WTC11 (cell line): ENCODE measurements around the gene EMILIN3. TPM values are rescaled to one million over a fixed set of nuclear protein-coding genes. Genes with fewer than 3 reads are reported as not detected.

ENCODE experiments used
- AFF4 ChIP-seq: sonication (generic); formaldehyde crosslinking; IDR thresholded peaks from 2 replicates; pipeline ENCODE4 v1.8.1; 2023; ENCODE audit warnings: mild to moderate bottlenecking, missing genetic modification reagents, borderline replicate concordance
- ARID4B ChIP-seq: sonication (generic); formaldehyde crosslinking; IDR thresholded peaks from 2 replicates; pipeline ENCODE4 v1.8.0; 2023; ENCODE audit warnings: missing genetic modification reagents, mild to moderate bottlenecking, borderline replicate concordance
- ATF1 ChIP-seq: sonication (generic); formaldehyde crosslinking; IDR thresholded peaks from 2 replicates; pipeline ENCODE4 v1.8.1; 2023; ENCODE audit warnings: mild to moderate bottlenecking, moderate library complexity, missing genetic modification reagents
- ATF6 ChIP-seq: sonication (generic); formaldehyde crosslinking; IDR thresholded peaks from 2 replicates; pipeline ENCODE4 v1.8.1; 2023; ENCODE audit warnings: mild to moderate bottlenecking, missing genetic modification reagents
- CREM ChIP-seq: sonication (generic); formaldehyde crosslinking; IDR thresholded peaks from 2 replicates; pipeline ENCODE4 v1.8.1; 2022; ENCODE audit warnings: mild to moderate bottlenecking, missing genetic modification reagents, moderate library complexity
- CTCF ChIP-seq: fragments of 200-600 bp; IDR thresholded peaks from 2 replicates; pipeline ENCODE4 v1.8.0; 2022; ENCODE audit warnings: antibody characterized with exemption
- E2F1 ChIP-seq: sonication (generic); formaldehyde crosslinking; IDR thresholded peaks from 2 replicates; pipeline ENCODE4 v1.8.0; 2022; ENCODE audit warnings: mild to moderate bottlenecking, missing genetic modification reagents
- FOXP1 ChIP-seq: sonication (generic); formaldehyde crosslinking; IDR thresholded peaks from 2 replicates; pipeline ENCODE4 v1.8.0; 2022; ENCODE audit warnings: missing genetic modification reagents, mild to moderate bottlenecking, moderate library complexity, borderline replicate concordance
- GABPB1 ChIP-seq: sonication (generic); formaldehyde crosslinking; IDR thresholded peaks from 2 replicates; pipeline ENCODE4 v1.8.1; 2023; ENCODE audit warnings: mild to moderate bottlenecking, missing genetic modification reagents
- HMGXB4 ChIP-seq: sonication (generic); formaldehyde crosslinking; IDR thresholded peaks from 2 replicates; pipeline ENCODE4 v1.8.1; 2023; ENCODE audit warnings: mild to moderate bottlenecking, moderate library complexity, missing genetic modification reagents
- MXD4 ChIP-seq: fragments of 250-450 bp; sonication (Bioruptor Pico); IDR thresholded peaks from 2 replicates; pipeline ENCODE4 v1.8.0; 2021; ENCODE audit warnings: mild to moderate bottlenecking, moderate library complexity, borderline replicate concordance
- MYBL2 ChIP-seq: sonication (generic); formaldehyde crosslinking; IDR thresholded peaks from 2 replicates; pipeline ENCODE4 v1.8.1; 2023; ENCODE audit warnings: mild to moderate bottlenecking, moderate library complexity, missing genetic modification reagents
- NR3C1 ChIP-seq: sonication (generic); formaldehyde crosslinking; conservative IDR thresholded peaks from 2 replicates; pipeline ENCODE4 v1.8.1; 2023; ENCODE audit warnings: low read depth, mild to moderate bottlenecking, missing genetic modification reagents
- RORB ChIP-seq: fragments of 250-450 bp; sonication (Bioruptor Pico); IDR thresholded peaks from 2 replicates; pipeline ENCODE4 v1.9.0; 2021; ENCODE audit warnings: mild to moderate bottlenecking
- SP1 ChIP-seq: sonication (generic); formaldehyde crosslinking; conservative IDR thresholded peaks from 2 replicates; pipeline ENCODE4 v1.8.1; 2022; ENCODE audit warnings: missing genetic modification reagents
- TP53 ChIP-seq: sonication (generic); formaldehyde crosslinking; IDR thresholded peaks from 2 replicates; pipeline ENCODE4 v1.8.1; 2023; ENCODE audit warnings: mild to moderate bottlenecking, missing genetic modification reagents
- USF1 ChIP-seq: sonication (generic); formaldehyde crosslinking; IDR thresholded peaks from 2 replicates; pipeline ENCODE4 v1.8.0; 2022; ENCODE audit warnings: mild to moderate bottlenecking, missing genetic modification reagents
- USF2 ChIP-seq: sonication (generic); formaldehyde crosslinking; IDR thresholded peaks from 2 replicates; pipeline ENCODE4 v1.8.1; 2023; ENCODE audit warnings: mild to moderate bottlenecking, missing genetic modification reagents, moderate library complexity
- ZBTB21 ChIP-seq: sonication (generic); formaldehyde crosslinking; IDR thresholded peaks from 2 replicates; pipeline ENCODE4 v1.8.1; 2023; ENCODE audit warnings: mild to moderate bottlenecking, missing genetic modification reagents, borderline replicate concordance
- ZNF219 ChIP-seq: sonication (generic); formaldehyde crosslinking; IDR thresholded peaks from 2 replicates; pipeline ENCODE4 v1.8.0; 2023; ENCODE audit warnings: missing genetic modification reagents, mild to moderate bottlenecking, borderline replicate concordance
- ZNF416 ChIP-seq: fragments of 250-450 bp; sonication (Bioruptor Pico); IDR thresholded peaks from 2 replicates; pipeline ENCODE4 v1.9.0; 2021; ENCODE audit warnings: mild to moderate bottlenecking, inconsistent platforms
- total RNA-seq: library from RNA; stranded (reverse); gene quantifications from 3 replicates; pipeline ENCODE4 v1.2.3, GENCODE V29; 2021

EMILIN3 gene
- total RNA-seq, 1 experiment from 2014 or later = 5.5 TPM

- TF ChIP-seq AFF4 (no peak), USF1 (peak; percentile 47; the same call in 1 of the 2 replicates), MYBL2 (peak; percentile 80), USF2 (peak; percentile 43; the same call in 1 of the 2 replicates), TP53 (CRISPR knock-in tag) (peak; percentile 63; the same call in 1 of the 2 replicates), RORB (CRISPR knock-in tag) (no peak), FOXP1 (peak; percentile 95), ARID4B (CRISPR knock-in tag) (peak; percentile 94), SP1 (CRISPR knock-in tag) (peak; percentile 80), ATF1 (no peak), ATF6 (no peak), E2F1 (0 out of 2 replicates have a peak, but pooled peaks have one; percentile 77), CTCF (peak; percentile 99), CREM (CRISPR knock-in tag) (no peak), HMGXB4 (CRISPR knock-in tag) (peak; percentile 28; the same call in 1 of the 2 replicates), ZNF416 (CRISPR knock-in tag) (no peak), ZNF219 (CRISPR knock-in tag) (no peak), MXD4 (CRISPR knock-in tag) (no peak), ZBTB21 (CRISPR knock-in tag) (peak; percentile 74; the same call in 1 of the 2 replicates), NR3C1 (no peak), GABPB1 (peak; percentile 45; the same call in 1 of the 2 replicates)
Measured at GRCh38 chr20:41339957-41340326, 26.7 kb downstream of the EMILIN3 start (continued).
